Stomach (tissue), 4 donors: ENCODE measurements around the gene ESPN.

Experiments used
- CTCF ChIP-seq, 7 experiments: fragments of 450-650 bp in 4 of 7; fragments of 200-600 bp in 3 of 7; sonication (generic) in 3 of 7; IDR thresholded peaks; one replicate each; pipeline ENCODE4 v1.5.1; 2016 to 2019; ENCODE audit warnings: antibody characterized with exemption in 7 of 7, control low read depth in 2 of 7, mild to moderate bottlenecking in 1 of 7
- EP300 ChIP-seq: sonication (generic); formaldehyde crosslinking; IDR thresholded peaks from one replicate; pipeline ENCODE4 v1.6.1; 2017; ENCODE audit warnings: antibody characterized with exemption
- POLR2A ChIP-seq, 4 donors: fragments of 450-650 bp; IDR thresholded peaks; one replicate each; pipeline ENCODE4 v1.6.1; 2016; ENCODE audit warnings: antibody characterized with exemption in 4 of 4, control low read depth in 2 of 4, mild to moderate bottlenecking in 1 of 4, moderate library complexity in 1 of 4

- TF ChIP-seq CTCF (IDR thresholded peaks at IDR 0.05) = no peak
- TF ChIP-seq EP300 = no peak
- no peak for TF ChIP-seq POLR2A (IDR thresholded peaks at IDR 0.05)
Measured at GRCh38 chr1:6384962-6385361, 39.6 kb upstream of the ESPN start.
